ENCODE data around the gene PDCD2L.
A peak's percentile ranks its signal among the peaks of the same experiment; 100 is the strongest.

Gene PDCD2L

DNA sequence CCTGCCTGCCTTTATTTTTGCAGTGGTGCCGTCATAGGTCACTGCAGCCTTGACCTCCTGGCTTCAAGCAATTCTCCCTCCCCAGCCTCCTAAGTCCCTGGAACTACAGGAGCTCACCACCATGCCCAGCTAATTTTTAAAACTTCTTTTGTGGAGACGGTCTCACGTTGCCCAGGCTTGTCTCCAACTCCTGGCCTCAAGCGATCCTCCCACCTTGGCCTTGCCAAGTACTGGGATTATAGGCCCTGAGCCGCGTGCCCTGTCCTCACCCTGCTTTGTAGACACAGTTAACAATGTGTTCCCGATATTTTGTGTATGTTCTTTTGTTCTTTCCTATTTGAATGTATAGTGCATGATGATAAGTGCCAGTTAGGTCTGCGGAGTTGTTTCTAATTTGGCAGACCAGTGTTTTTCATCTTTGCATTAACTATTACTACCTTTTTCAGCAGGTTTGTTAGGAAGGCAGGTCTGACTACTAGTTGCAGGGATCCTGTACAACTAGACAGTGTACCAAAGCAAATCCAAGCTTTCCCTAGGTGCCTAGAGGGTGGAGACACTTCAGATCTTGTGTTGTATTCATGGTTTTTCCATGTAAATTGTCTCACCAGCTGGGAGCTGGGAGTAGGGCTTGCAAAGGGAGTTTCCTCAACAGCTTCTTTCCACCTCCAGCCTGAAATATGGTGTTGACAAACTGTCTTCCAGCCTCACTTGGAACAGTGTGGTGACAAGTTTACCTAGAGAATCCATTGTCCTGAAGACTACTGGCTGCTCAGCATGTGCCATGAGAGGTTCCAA is 67.9 kb downstream of the PDCD2L start:
- no peak for DNase-seq

DNA sequence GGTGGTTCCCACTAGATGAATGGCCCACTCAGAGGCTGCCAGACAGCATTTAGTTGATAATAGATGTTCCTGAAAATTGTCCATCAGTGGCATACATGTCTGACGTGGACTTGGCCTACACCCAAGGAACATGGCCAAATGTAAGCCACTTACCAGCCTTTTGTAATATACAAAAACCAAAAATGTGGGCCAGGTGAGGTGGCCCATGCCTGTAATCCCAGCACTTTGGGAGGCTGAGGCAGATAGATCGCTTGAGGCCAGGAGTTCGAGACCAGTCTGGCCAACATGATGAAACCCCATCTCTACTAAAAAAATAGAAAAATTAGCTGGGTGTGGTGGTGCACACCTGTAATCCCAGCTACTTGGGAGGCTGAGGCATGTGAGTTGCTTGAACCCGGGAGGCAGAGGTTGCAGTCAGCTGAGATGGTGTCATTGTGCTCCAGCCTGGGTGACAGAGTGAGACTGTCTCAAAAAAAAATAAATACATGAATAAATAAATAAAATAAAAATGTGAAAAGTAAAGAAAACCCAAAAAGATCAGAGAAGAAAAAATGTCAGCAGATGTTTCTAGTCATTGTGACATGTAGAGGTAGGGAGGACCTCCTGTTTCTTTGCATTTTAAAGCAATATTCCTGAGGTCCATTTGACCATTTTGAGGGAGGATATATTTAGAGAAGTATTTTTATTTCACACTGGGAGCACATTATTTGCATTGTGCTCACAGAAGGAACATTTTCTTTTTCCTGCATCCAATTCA is 70.2 kb downstream of the PDCD2L start:
- DNase-seq: peak in 1 of 2 donors; percentile 3

DNA sequence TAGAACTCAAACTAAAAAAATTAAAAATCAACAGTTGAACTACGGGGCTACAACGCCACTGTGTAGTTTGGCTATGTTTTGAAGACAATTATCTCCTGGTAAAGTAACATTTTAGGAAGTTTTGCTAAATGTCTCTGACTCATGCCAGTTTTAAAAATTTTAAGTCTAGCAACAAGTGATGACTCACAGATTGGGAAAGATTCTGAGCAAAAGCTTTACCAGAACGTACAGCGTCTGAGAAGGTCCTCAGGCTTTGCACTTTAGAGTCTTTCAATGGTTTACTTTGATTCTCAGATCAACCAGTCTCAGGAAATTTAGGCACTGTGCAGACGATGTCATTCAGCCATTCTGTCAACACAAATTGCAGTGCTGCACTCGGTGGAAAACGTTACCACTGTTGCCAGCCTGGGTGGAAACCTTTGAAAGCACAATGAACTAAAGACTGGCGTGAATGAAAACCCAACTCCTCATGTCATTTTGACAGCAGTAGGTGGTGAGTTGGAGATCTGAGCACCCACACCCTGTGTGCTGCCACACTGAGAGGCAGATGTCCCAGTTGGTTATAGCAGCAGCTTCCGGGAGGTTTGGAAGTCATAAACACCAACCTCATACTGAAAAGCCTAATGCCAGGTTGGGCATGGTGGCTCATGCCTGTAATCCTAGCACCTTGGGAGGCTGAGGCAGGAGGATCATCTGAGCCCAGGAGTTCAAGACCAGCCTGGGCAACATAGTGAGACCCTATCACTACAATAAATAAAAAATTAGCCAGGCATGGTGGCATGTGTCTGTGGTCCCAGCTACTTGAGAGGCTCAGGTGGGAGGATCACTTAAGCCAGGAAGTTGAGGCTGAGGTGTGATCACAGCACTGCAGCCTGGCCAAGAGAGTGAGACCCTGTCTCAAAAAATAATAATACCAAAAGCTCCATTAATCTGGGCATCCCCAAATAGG is 71.1 kb downstream of the PDCD2L start:
- peak; percentile 85 to 90 for DNase-seq

Measured in inflammatory macrophage (primary cell).